NCI-H1436 (cell line): Measurements from ENCODE around the gene SLC46A2.

Experiments used
- DNase-seq: peaks from one replicate; lab custom pipeline; 2025; lab: John Stamatoyannopoulos, UW

Gene SLC46A2

GRCh38 chr9:112890106-112891081 is at the start of gene SLC46A2:
TSS of gene SLC46A2 (minus strand) at chr9:112890876. CDS start at chr9:112890681, 195 bp downstream.
- DNase-seq: no peak

- no peak for DNase-seq
Observed at GRCh38 chr9:112939418-112939817, 48.7 kb upstream of the SLC46A2 start.

DNA sequence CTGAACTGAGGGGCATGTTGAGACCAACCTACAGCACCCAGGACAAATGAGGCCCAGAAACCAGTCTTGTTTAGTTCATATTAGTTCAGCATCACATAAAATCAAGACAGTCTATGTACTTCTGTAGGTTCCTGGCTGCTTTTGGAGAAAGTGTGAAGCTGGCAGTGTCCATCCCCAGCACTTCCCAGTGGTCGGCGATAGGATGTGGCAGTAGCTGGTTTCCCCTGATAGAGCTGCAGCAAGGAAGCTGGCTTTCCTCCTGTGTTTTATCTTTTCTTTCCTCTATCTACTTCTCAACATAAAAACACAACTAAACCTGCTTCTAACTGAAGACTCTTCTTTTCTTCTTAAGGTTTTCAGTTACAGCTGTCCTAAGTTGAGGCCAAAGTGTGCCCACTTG is 43.0 kb upstream of the SLC46A2 start:
- DNase-seq: no peak

DNA sequence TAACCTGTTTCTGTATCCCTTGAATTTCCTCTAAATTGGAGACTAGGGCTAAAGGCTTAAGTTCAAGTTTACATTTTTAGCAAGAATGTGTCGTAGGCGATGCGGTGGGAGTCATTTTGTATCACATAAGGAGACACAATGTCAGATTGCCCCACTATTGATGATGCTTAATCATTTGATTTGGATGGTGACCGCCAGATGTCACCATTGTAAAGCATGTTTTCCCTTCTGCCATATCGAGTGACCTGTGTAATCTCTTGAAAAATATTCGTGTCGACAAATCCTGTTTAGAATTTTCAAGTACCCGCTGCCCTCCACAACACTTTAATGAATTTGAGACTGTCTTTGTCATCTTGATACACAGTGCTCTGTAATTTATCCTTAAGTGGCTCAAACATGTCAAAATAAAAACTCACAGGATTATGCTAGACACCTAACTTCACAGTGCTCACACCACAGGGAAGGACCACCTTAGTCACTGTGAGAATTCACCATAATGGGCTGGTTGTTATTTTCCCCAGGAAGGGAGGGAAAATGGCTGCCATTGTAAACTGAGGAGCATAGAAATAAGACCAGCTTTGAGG is 34.5 kb upstream of the SLC46A2 start:
- peak; percentile 8 for DNase-seq

DNA sequence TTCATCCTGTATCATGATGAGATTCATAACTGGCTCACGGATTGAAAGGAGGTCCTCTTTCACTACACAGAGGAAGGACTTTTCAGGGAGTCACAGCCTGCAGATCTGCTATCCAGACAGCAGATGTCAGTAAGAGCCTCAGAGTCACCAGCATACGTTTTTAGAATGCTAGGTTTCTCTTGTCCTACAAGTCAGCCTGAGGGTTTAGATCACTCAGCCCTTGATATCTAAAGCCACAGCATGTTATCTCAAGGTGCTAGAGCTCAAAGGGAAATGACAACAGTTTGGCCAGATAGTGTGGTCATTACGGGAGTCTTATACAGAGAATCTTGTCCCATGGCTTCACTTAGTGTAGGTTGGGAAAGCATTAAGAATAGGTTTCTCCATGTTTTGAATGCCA is 30.9 kb upstream of the SLC46A2 start:
- peak; percentile 2 for DNase-seq

- no peak for DNase-seq
Observed at GRCh38 chr9:112917987-112918362, 27.3 kb upstream of the SLC46A2 start.

- no peak for DNase-seq
Observed at GRCh38 chr9:112917047-112917986, 26.6 kb upstream of the SLC46A2 start.

- no peak for DNase-seq
Observed at GRCh38 chr9:112914524-112914923, 23.8 kb upstream of the SLC46A2 start.

- DNase-seq: no peak
Observed at GRCh38 chr9:112913326-112913725, 22.6 kb upstream of the SLC46A2 start.

GRCh38 chr9:112912636-112913035 is 22.0 kb upstream of the SLC46A2 start:
- no peak for DNase-seq

GRCh38 chr9:112911736-112912135 is 21.1 kb upstream of the SLC46A2 start:
- DNase-seq: no peak

- no peak for DNase-seq
Observed at GRCh38 chr9:112905084-112905483, 14.4 kb upstream of the SLC46A2 start.

- no peak for DNase-seq
Observed at GRCh38 chr9:112900901-112901300, 10.2 kb upstream of the SLC46A2 start.

DNA sequence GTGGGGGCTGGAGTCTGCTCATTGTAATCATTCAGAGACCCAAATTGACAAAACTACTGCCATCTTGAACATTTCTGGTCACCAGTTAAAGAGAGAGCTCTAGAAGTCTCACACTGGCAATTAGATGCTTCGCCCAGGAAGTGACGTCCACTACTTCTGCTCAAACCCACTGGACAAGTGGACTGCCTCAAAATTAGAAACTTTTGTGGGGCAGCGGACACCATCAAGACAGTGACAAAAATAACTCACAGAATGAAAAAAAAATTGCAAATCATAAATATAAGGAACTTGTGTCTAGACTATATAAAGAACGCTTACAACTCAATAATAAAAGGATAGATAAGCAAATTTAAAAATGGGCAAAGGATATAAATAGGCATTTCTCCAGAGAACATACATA is 9.8 kb upstream of the SLC46A2 start:
- no peak for DNase-seq

DNA sequence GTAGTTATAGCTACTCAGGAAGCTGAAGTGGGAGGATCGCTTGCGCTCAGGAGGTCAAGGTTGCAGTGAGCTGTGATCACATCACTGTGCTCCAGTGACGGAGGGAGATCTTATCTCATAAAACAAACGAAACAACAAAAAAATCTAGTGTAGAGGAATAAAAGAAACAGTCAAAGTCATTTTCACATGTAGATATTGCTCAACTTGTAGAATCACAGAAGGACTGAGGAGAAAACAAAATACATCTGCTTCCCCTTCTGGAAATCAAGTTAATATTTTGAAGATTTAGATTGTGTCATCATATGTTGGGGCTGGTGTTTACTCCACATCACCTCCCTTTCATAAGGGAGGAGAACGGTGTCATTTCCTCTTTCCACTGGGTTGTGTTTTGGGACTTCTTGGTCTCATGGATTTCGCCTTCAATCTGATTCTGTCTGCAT is 8.2 kb upstream of the SLC46A2 start:
- DNase-seq: no peak

GRCh38 chr9:112896131-112896530 is 5.5 kb upstream of the SLC46A2 start:
- no peak for DNase-seq

- no peak for DNase-seq
Observed at GRCh38 chr9:112894699-112895098, 4.0 kb upstream of the SLC46A2 start.

GRCh38 chr9:112894041-112894440 is 3.4 kb upstream of the SLC46A2 start:
- DNase-seq: no peak

DNA sequence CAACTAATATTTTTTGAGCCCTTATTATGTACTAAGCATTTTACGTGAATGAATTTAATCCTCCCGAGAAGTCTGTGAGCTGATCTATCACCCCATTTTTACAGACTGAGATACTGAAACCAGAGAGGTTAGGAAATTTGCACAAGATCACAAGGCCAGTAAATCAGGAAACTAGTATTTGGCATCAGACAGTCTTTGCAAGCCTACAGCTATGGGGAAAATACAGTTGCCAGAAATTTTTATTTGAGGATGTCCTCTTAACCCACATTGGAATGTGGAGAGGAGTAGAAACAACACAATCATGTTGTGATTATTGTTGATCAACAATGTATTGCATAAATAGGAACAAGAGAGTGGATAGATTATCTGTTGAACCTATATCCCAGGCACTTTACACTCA is 2.3 kb upstream of the SLC46A2 start:
- DNase-seq: no peak

DNA sequence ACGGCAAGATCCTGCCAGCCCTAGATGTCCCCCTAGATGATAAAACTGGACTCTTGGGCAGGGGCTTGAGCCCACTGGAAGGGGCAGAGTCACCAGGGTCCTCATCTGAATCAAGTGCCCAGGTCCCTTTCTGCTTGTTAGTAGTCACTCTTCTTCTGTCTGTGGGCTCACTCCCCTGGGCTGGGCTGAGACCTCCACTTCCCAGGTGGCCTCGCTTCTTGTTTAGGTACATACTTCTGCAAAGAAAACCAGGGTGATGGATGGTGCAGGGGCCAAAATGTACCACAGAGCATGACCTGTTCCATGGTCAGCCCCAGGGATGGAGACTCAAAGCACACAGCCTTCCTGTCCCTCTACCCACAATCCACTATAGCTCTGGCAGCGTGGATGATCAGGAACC is 845 bp upstream of the SLC46A2 start:
- no peak for DNase-seq

GRCh38 chr9:112887381-112887780 is 3.3 kb downstream of the SLC46A2 start:
- DNase-seq: no peak

DNA sequence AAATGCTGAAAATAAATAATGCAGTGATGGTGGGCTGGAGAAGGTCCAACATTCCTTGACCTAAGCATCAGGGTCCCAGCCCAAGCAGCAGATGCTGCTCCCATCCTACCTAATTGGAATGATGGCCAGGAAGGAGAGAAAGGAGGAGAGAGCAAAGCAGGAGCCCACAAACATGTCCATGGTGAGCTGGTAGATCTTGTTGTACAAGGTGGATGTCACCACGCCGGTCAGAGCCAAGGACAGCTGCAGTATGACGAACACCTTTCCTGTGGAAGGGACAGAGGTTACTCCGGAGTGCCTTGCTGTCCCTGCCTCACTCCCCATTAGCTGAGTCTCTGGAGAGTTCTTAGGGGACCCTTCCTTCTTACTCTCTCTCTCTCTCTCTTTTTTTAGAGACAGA is 4.3 kb downstream of the SLC46A2 start:
- DNase-seq: no peak
